WTC11 (cell line): ENCODE data around the gene SYCN. TPM values are rescaled to one million over a fixed set of nuclear protein-coding genes. Genes with fewer than 3 reads are reported as not detected.

Source experiments
- ATAC-seq: fragments of 200-7000 bp; cut with Tn5 transposase; 2 replicates; pipeline ENCODE4 v1.10.0; 2021; ENCODE audit warnings: mild to moderate bottlenecking, moderate library complexity
- CTCF ChIA-PET: fragments of 300-600 bp; sonication (Branson Sonifier 250); formaldehyde crosslinking; loops from one replicate; lab custom pipeline; 2021; ENCODE audit warnings: antibody characterized with exemption; lab: Charles Lee
- POLR2A ChIA-PET: fragments of 350-600 bp; sonication (Branson Sonifier 250); formaldehyde crosslinking; loops from one replicate; lab custom pipeline; 2021; ENCODE audit warnings: antibody characterized with exemption; lab: Charles Lee
- DNase-seq: peaks from one replicate; pipeline ENCODE4 v3.0.0; 2021; ENCODE audit warnings: low spot score
- H3K27ac Mint-ChIP-seq: 2 replicates; pipeline ENCODE4 v1.8.0; 2021; ENCODE audit warnings: mixed read lengths
- H3K27me3 Mint-ChIP-seq: 2 replicates; pipeline ENCODE4 v1.8.0; 2021; ENCODE audit warnings: low read depth, mild to moderate bottlenecking, moderate library complexity, mixed read lengths
- H3K36me3 Mint-ChIP-seq: 2 replicates; pipeline ENCODE4 v1.8.0; 2021; ENCODE audit warnings: mixed read lengths
- H3K4me1 Mint-ChIP-seq: 2 replicates; pipeline ENCODE4 v1.8.0; 2022; ENCODE audit warnings: mixed read lengths
- H3K4me3 Mint-ChIP-seq: 2 replicates; pipeline ENCODE4 v1.8.0; 2021; ENCODE audit warnings: mild to moderate bottlenecking, moderate library complexity, mixed read lengths
- H3K9me3 Mint-ChIP-seq: 2 replicates; pipeline ENCODE4 v1.8.0; 2021; ENCODE audit warnings: mixed read lengths
- CREB1 ChIP-seq: sonication (generic); formaldehyde crosslinking; IDR thresholded peaks from 2 replicates; pipeline ENCODE4 v1.8.0; 2023; ENCODE audit warnings: mild to moderate bottlenecking, missing genetic modification reagents
- FOXJ3 ChIP-seq: sonication (generic); formaldehyde crosslinking; IDR thresholded peaks from 2 replicates; pipeline ENCODE4 v1.9.0; 2021; ENCODE audit warnings: missing genetic modification reagents, mild to moderate bottlenecking, borderline replicate concordance
- GRHL2 ChIP-seq: fragments of 250-450 bp; sonication (Bioruptor Pico); IDR thresholded peaks from 2 replicates; pipeline ENCODE4 v1.8.0; 2022; ENCODE audit warnings: mild to moderate bottlenecking, moderate library complexity; ENCODE audit not compliant: insufficient replicate concordance, severe bottlenecking
- IRF1 ChIP-seq: sonication (generic); formaldehyde crosslinking; IDR thresholded peaks from 2 replicates; pipeline ENCODE4 v1.8.0; 2023; ENCODE audit warnings: missing genetic modification reagents
- JAZF1 ChIP-seq: fragments of 250-450 bp; sonication (Bioruptor Pico); IDR thresholded peaks from 2 replicates; pipeline ENCODE4 v1.9.0; 2021; ENCODE audit warnings: moderate library complexity, mild to moderate bottlenecking, inconsistent platforms
- JUN ChIP-seq: sonication (generic); formaldehyde crosslinking; IDR thresholded peaks from 2 replicates; pipeline ENCODE4 v1.8.0; 2023; ENCODE audit warnings: mild to moderate bottlenecking, missing genetic modification reagents
- MAX ChIP-seq: sonication (generic); formaldehyde crosslinking; IDR thresholded peaks from 2 replicates; pipeline ENCODE4 v1.8.0; 2022; ENCODE audit warnings: mild to moderate bottlenecking, missing genetic modification reagents
- MXD4 ChIP-seq: fragments of 250-450 bp; sonication (Bioruptor Pico); IDR thresholded peaks from 2 replicates; pipeline ENCODE4 v1.8.0; 2021; ENCODE audit warnings: mild to moderate bottlenecking, moderate library complexity, borderline replicate concordance
- NR1H2 ChIP-seq: sonication (generic); formaldehyde crosslinking; IDR thresholded peaks from 2 replicates; pipeline ENCODE4 v1.9.0; 2021; ENCODE audit warnings: mild to moderate bottlenecking, moderate library complexity, missing genetic modification reagents
- PRRX2 ChIP-seq: fragments of 250-450 bp; sonication (Bioruptor Pico); IDR thresholded peaks from 2 replicates; pipeline ENCODE4 v1.8.0; 2021; ENCODE audit warnings: mild to moderate bottlenecking
- SMAD3 ChIP-seq: sonication (generic); formaldehyde crosslinking; IDR thresholded peaks from 2 replicates; pipeline ENCODE4 v1.8.0; 2022; ENCODE audit warnings: missing genetic modification reagents, mild to moderate bottlenecking, borderline replicate concordance
- SOX15 ChIP-seq: fragments of 250-450 bp; sonication (Bioruptor Pico); IDR thresholded peaks from 2 replicates; pipeline ENCODE4 v1.9.0; 2021; ENCODE audit warnings: mild to moderate bottlenecking
- SP1 ChIP-seq: sonication (generic); formaldehyde crosslinking; conservative IDR thresholded peaks from 2 replicates; pipeline ENCODE4 v1.8.1; 2022; ENCODE audit warnings: missing genetic modification reagents
- STAT6 ChIP-seq: sonication (generic); formaldehyde crosslinking; conservative IDR thresholded peaks from 2 replicates; pipeline ENCODE4 v1.8.1; 2023; ENCODE audit warnings: mild to moderate bottlenecking, low read depth, missing genetic modification reagents, moderate library complexity
- TCF7 ChIP-seq: sonication (generic); formaldehyde crosslinking; IDR thresholded peaks from 2 replicates; pipeline ENCODE4 v1.8.0; 2022; ENCODE audit warnings: mild to moderate bottlenecking, low read depth, missing genetic modification reagents, moderate library complexity
- USF1 ChIP-seq: sonication (generic); formaldehyde crosslinking; IDR thresholded peaks from 2 replicates; pipeline ENCODE4 v1.8.0; 2022; ENCODE audit warnings: mild to moderate bottlenecking, missing genetic modification reagents
- ZNF232 ChIP-seq: sonication (generic); formaldehyde crosslinking; IDR thresholded peaks from 2 replicates; pipeline ENCODE4 v1.8.0; 2022; ENCODE audit warnings: mild to moderate bottlenecking, missing genetic modification reagents
- ZNF263 ChIP-seq: sonication (generic); formaldehyde crosslinking; IDR thresholded peaks from 2 replicates; pipeline ENCODE4 v1.8.1; 2022; ENCODE audit warnings: low read depth, mild to moderate bottlenecking, moderate library complexity, missing genetic modification reagents
- ZNF396 ChIP-seq: fragments of 250-450 bp; sonication (Bioruptor Pico); IDR thresholded peaks from 2 replicates; pipeline ENCODE4 v1.8.0; 2021; ENCODE audit warnings: mild to moderate bottlenecking, moderate library complexity, borderline replicate concordance
- ZNF423 ChIP-seq: fragments of 250-450 bp; sonication (Bioruptor Pico); IDR thresholded peaks from 2 replicates; pipeline ENCODE4 v2.1.2; 2022; ENCODE audit warnings: mild to moderate bottlenecking, moderate library complexity
- total RNA-seq: library from RNA; stranded (reverse); gene quantifications from 3 replicates; pipeline ENCODE4 v1.2.3, GENCODE V29; 2021
- TF ChIP-seq, protein P1 (sequence below): sonication (generic); formaldehyde crosslinking; IDR thresholded peaks from 2 replicates; pipeline ENCODE4 v1.8.0; 2022; ENCODE audit warnings: mild to moderate bottlenecking, missing genetic modification reagents
- TF ChIP-seq, protein P2 (sequence below): sonication (generic); formaldehyde crosslinking; IDR thresholded peaks from 2 replicates; pipeline ENCODE4 v1.8.0; 2022; ENCODE audit warnings: missing genetic modification reagents
- TF ChIP-seq, protein P3 (sequence below): sonication (generic); formaldehyde crosslinking; IDR thresholded peaks from 2 replicates; pipeline ENCODE4 v1.8.1; 2023; ENCODE audit warnings: mild to moderate bottlenecking, missing genetic modification reagents

SYCN gene
- total RNA-seq, 1 experiment from 2014 or later: 0.77 TPM

DNA sequence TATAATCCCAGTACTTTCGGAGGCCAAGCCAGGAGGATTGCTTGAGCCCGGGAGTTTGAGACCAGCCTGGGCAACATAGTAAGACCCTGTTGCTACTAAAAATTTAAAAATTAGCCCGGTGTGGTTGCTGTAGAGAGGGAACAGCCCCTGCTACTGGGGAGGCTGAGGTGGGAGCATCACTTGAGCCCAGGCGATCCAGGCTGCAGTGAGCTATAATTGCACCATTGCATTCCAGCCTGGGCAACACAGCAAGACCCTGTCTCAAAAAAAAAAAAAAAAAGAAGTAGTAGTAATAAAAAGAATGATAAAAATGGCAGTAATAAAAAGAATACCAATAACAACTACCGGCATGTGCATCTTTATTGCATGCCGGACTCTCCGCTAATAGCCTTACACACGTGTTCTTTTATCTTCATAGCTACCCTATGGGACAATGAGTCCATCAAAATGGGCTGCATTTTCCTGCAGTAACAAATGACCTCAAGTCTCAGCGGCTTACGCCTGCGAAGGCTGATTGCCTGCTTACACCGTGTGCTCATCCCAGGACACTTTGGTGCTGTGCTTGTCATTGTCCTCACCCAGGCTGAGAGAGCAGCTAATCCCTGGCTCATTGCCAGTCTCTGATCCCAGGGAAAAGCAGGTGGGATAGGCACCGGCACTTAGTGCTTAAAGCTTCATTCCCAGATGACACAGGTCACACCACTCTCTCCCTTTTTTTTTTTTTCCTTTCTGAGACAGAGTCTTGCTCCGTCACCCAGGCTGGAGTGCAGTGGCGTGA, 14.4 kb upstream of the SYCN start:
- ChIA-PET POLR2A (no interaction called here), CTCF (interaction anchor here (0.6 to 0.9 kb wide), 2 partner anchors 96 to 124 kb away, joined by 3 to 7 read pairs; partner anchors contain the start of gene SAMD4B)
- H3K27me3 Mint-ChIP-seq: peaks cover 47% of the 10 kb centered on the region
- no peak for ATAC-seq
- no peak overlapping the region for H3K27ac Mint-ChIP-seq
- H3K36me3 Mint-ChIP-seq: peaks cover 4% of the 10 kb centered on the region; the same call in 1 of the 2 replicates
- no peaks in the 10 kb centered on the region for H3K4me1 Mint-ChIP-seq
- no peak overlapping the region for H3K4me3 Mint-ChIP-seq
- TF ChIP-seq MAX (CRISPR knock-in tag) (no peak), SMAD3 (CRISPR knock-in tag) (no peak), ZNF423 (CRISPR knock-in tag) (no peak), FOXJ3 (CRISPR knock-in tag) (no peak), CREB1 (CRISPR knock-in tag) (no peak), USF1 (CRISPR knock-in tag) (no peak), IRF1 (CRISPR knock-in tag) (no peak), GRHL2 (CRISPR knock-in tag) (no peak), SP1 (no peak), JAZF1 (no peak), NR1H2 (CRISPR knock-in tag) (no peak), JUN (CRISPR knock-in tag) (no peak), STAT6 (CRISPR knock-in tag) (no peak), ZNF396 (CRISPR knock-in tag) (no peak), PRRX2 (CRISPR knock-in tag) (no peak)
- TF ChIP-seq, protein P1, sequence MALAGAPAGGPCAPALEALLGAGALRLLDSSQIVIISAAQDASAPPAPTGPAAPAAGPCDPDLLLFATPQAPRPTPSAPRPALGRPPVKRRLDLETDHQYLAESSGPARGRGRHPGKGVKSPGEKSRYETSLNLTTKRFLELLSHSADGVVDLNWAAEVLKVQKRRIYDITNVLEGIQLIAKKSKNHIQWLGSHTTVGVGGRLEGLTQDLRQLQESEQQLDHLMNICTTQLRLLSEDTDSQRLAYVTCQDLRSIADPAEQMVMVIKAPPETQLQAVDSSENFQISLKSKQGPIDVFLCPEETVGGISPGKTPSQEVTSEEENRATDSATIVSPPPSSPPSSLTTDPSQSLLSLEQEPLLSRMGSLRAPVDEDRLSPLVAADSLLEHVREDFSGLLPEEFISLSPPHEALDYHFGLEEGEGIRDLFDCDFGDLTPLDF (CRISPR knock-in tag): no peak
- TF ChIP-seq, all 79 proteins: peak for 0
- H3K9me3 Mint-ChIP-seq: peaks cover 19% of the 10 kb centered on the region
- DNase-seq: no peak

DNA sequence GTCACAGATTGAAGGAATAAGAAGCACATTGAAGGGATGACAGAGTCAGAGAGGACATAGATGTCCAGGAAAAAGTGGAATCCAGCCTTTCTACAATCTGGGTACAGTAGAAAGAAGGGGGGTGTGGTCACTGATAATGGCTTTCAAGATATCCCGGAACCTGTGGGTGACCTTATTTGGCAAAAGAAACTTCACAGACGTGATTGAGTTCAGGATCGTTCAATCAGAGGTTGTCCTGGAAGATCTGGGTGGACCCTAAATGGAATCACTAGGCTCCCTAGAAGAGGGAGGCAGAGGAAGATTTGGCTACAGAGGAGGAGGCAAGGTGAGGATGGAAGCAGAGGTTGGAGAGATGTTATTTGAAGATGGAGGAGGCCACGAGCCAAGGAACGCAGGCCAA, 13.0 kb upstream of the SYCN start:
- no peak for DNase-seq
- H3K27ac Mint-ChIP-seq: no peak overlapping the region
- peaks cover 43% of the 10 kb centered on the region for H3K27me3 Mint-ChIP-seq
- no peak overlapping the region for H3K4me3 Mint-ChIP-seq
- no peaks in the 10 kb centered on the region for H3K4me1 Mint-ChIP-seq
- peaks cover 19% of the 10 kb centered on the region for H3K9me3 Mint-ChIP-seq
- ATAC-seq: no peak
- POLR2A ChIA-PET: no interaction called here
- CTCF ChIA-PET: interaction anchor here (0.6 to 0.7 kb wide), 2 partner anchors 48 to 65 kb away, joined by 3 to 4 read pairs; no protein-coding TSS in a partner anchor
- peaks cover 4% of the 10 kb centered on the region; the same call in 1 of the 2 replicates for H3K36me3 Mint-ChIP-seq
- no peak for TF ChIP-seq ZNF396 (CRISPR knock-in tag)
- TF ChIP-seq SP1: no peak
- TF ChIP-seq ZNF263 (CRISPR knock-in tag): no peak
- TF ChIP-seq MXD4 (CRISPR knock-in tag): no peak
- TF ChIP-seq, protein P2, sequence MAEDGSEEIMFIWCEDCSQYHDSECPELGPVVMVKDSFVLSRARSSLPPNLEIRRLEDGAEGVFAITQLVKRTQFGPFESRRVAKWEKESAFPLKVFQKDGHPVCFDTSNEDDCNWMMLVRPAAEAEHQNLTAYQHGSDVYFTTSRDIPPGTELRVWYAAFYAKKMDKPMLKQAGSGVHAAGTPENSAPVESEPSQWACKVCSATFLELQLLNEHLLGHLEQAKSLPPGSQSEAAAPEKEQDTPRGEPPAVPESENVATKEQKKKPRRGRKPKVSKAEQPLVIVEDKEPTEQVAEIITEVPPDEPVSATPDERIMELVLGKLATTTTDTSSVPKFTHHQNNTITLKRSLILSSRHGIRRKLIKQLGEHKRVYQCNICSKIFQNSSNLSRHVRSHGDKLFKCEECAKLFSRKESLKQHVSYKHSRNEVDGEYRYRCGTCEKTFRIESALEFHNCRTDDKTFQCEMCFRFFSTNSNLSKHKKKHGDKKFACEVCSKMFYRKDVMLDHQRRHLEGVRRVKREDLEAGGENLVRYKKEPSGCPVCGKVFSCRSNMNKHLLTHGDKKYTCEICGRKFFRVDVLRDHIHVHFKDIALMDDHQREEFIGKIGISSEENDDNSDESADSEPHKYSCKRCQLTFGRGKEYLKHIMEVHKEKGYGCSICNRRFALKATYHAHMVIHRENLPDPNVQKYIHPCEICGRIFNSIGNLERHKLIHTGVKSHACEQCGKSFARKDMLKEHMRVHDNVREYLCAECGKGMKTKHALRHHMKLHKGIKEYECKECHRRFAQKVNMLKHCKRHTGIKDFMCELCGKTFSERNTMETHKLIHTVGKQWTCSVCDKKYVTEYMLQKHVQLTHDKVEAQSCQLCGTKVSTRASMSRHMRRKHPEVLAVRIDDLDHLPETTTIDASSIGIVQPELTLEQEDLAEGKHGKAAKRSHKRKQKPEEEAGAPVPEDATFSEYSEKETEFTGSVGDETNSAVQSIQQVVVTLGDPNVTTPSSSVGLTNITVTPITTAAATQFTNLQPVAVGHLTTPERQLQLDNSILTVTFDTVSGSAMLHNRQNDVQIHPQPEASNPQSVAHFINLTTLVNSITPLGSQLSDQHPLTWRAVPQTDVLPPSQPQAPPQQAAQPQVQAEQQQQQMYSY (CRISPR knock-in tag): no peak
- TF ChIP-seq, protein P3, sequence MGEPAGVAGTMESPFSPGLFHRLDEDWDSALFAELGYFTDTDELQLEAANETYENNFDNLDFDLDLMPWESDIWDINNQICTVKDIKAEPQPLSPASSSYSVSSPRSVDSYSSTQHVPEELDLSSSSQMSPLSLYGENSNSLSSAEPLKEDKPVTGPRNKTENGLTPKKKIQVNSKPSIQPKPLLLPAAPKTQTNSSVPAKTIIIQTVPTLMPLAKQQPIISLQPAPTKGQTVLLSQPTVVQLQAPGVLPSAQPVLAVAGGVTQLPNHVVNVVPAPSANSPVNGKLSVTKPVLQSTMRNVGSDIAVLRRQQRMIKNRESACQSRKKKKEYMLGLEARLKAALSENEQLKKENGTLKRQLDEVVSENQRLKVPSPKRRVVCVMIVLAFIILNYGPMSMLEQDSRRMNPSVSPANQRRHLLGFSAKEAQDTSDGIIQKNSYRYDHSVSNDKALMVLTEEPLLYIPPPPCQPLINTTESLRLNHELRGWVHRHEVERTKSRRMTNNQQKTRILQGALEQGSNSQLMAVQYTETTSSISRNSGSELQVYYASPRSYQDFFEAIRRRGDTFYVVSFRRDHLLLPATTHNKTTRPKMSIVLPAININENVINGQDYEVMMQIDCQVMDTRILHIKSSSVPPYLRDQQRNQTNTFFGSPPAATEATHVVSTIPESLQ: no peak
- no peak for TF ChIP-seq SOX15
- no peak for TF ChIP-seq TCF7 (CRISPR knock-in tag)
- no peak for TF ChIP-seq ZNF232 (CRISPR knock-in tag)
